Measurements from ENCODE around the gene PALM3.

DNA sequence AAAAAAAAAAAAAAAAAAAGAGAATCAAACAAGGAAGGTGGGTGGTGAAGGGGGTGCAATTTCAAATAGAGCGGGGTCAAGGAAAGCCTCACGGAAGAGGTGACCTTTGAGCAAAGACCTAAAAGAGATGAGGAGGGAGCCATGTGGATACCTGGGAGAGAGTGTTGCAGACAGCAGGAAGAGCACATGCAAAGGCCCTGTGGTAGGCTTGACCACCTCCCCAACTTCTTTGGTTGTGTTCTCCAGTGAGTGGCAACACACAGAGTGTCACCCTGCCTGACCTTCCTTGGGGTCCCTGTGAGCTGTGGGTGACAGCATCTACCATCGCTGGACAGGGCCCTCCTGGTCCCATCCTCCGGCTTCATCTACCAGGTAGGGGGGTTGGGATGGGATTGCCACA, 11.4 kb downstream of the PALM3 start:
- TF ChIP-seq POLR2A (IDR thresholded peaks at IDR 0.05) = no peak
- TF ChIP-seq, protein P1, sequence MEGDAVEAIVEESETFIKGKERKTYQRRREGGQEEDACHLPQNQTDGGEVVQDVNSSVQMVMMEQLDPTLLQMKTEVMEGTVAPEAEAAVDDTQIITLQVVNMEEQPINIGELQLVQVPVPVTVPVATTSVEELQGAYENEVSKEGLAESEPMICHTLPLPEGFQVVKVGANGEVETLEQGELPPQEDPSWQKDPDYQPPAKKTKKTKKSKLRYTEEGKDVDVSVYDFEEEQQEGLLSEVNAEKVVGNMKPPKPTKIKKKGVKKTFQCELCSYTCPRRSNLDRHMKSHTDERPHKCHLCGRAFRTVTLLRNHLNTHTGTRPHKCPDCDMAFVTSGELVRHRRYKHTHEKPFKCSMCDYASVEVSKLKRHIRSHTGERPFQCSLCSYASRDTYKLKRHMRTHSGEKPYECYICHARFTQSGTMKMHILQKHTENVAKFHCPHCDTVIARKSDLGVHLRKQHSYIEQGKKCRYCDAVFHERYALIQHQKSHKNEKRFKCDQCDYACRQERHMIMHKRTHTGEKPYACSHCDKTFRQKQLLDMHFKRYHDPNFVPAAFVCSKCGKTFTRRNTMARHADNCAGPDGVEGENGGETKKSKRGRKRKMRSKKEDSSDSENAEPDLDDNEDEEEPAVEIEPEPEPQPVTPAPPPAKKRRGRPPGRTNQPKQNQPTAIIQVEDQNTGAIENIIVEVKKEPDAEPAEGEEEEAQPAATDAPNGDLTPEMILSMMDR (IDR thresholded peaks at IDR 0.05) = no peak
- no peak for TF ChIP-seq EP300 (IDR thresholded peaks at IDR 0.05)

Measured in ovary (tissue), 3 donors.